GM19193 (cell line): ENCODE measurements around the gene GCC2.

ENCODE experiments used
- POLR2A ChIP-seq: IDR thresholded peaks from 4 replicates; pipeline ENCODE4 v1.6.1; 2011; ENCODE audit not compliant: insufficient read depth, insufficient read length; ENCODE audit errors: extremely low read depth

The GCC2 gene

DNA sequence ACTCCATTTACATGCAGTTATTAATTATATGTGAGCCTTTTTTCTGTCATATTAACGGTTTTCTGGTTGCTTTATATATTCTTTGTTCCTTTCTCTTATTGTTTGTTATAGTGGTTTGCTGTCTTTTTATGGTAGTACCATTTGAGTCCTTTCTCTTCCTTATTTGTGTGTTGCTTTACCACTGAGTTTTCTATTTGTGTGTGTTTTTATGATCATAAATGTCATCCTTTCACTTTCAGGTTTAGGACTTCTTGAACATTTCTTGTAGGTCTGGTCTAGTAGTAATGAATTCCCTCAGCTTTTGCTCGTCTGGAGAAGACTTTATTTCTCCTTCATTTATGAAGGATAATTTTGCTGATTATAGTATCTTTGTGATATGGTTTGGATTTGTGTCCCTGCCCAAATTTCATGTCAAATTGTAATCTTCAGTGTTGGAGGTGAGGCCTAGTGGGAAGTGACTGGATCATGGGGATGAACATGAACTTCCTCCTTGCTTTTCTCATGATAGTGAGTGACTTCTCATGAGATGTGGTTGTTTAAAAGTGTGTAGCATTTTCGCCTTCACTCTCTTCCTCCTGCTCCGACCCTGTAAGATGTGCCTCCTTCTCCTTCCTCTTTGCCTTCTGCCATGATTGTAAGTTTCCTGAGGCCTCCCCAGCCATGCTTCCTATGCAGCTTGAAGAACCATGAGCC, 11.5 kb downstream of the GCC2 start:
- TF ChIP-seq POLR2A: no peak

GRCh38 chr2:108477099-108477498, 28.1 kb downstream of the GCC2 start:
- TF ChIP-seq POLR2A: no peak

DNA sequence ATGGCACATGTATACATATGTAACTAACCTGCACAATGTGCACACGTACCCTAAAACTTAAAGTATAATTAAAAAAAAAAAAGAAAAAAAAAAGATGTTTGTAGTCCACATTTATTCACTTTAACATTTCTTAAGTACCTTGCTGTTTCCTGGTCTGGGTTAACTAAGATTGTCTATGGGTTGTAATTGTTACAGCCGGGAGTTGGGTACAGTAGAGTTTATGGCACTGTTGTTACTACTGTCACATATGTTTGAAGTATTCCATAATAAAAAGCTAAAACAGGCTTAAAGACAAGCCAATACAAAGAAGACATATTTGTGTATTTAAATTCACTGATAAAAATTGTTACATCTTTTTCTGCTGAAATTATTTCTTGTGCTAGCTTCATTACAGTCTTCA, 36.2 kb downstream of the GCC2 start:
- TF ChIP-seq POLR2A: no peak

DNA sequence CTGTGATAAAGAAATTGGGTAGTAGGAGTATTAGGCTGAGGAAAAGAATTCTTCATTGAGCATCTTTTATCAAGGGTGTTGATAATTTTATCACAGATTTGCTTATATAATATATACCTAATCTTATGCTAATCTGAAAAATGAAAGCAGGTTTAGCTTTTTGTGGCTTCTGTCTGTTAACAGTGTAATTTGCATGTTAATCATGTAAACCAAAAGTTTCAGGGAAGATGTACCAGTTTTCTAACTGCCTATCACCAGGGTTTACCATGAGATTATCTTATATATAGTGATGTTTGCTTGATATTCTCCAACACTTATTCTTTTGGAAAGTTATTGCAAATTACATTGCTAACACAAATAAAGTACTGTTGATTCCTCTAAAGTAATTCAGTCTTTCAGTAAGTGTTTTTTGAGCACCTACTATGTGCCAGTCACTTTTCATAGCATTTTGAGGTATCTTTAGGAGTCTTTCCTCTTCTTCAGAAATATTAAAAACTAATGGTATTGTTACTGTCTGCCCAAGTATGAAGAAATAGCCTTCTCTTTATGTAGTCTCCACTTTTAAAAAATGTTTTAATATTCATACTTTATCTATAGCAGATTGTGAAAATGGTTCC, 41.6 kb downstream of the GCC2 start:
- TF ChIP-seq POLR2A: no peak

DNA sequence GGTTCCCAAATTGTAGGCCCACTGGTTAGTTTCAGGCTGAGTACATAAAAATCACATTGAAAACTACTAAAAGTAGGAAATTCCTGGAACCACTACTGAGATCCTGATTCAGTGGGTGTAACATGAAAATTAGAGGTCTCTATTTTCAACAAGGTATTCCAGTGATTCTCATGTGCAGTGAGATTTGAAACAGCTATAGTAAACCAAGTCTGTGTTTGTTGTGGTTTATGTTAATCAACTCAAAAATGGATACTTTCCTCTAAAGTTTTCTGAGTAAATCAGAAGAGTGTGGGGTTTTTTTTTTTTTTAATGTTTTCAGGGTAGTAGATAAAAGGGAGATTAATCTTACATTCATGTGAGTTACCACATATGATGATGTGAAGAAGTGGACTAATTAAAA, 42.8 kb downstream of the GCC2 start:
- TF ChIP-seq POLR2A: no peak

GRCh38 chr2:108492364-108492763, 43.4 kb downstream of the GCC2 start:
- TF ChIP-seq POLR2A: no peak

GRCh38 chr2:108531674-108532055, 82.7 kb downstream of the GCC2 start:
- TF ChIP-seq POLR2A: no peak

- peak; percentile 91 for TF ChIP-seq POLR2A
Observed at GRCh38 chr2:108533832-108534583, 85.0 kb downstream of the GCC2 start, which contains the start of gene LIMS1. Gene LIMS1 (plus strand): TSS chr2:108534470. CDS start chr2:108534563, 93 bp downstream.

- no peak for TF ChIP-seq POLR2A
Observed at GRCh38 chr2:108534584-108535356, 85.8 kb downstream of the GCC2 start.

- no peak for TF ChIP-seq POLR2A
Observed at GRCh38 chr2:108535357-108535631, 86.3 kb downstream of the GCC2 start.

DNA sequence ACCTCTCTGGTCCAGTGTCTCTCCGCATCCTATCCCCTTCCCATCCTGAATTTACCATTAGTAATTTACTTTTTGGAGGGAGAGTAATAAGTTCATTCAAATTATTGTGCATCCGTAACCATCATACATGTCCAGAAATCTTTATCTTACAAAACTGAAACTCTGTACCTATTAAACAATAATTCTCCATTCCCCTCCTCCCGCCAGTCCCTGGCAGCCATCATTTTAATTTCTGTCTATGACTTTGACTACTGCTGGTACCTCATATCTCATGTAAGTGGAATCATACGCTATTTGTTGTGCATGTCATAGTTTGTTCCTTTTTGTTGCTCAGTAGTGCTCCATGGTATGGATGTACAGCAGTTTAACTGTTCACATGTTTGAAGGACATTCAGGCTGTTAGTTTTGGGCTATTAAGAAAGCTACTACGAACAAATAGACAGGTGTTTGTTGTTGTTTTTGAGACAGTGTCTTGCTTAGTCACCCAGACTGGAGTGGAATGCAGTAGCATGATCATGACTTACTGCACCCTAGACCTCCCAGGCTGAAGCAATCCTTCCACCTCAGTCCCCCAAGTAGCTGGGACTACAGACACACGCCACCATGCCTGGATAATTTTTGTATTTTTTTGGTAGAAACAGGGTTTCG, 87.3 kb downstream of the GCC2 start:
- no peak for TF ChIP-seq POLR2A

DNA sequence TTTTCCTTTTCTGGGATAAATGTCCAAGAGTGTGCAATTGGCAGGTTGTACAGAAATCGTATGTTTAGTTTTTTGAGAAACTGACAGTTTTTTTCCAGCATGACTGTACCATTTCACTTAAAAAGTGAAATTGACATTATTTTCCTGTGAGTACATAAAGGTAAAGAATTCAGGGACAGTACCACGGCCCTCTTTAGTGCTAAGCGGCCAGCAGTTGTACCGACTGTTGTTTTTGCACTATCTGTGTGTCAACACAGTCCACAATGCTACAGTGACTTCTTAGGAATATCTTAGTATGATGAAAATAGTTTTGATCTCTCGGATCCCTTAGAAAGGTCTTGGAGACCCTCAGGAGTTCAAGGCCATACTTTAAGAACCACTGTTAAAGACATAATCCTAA, 87.9 kb downstream of the GCC2 start:
- no peak for TF ChIP-seq POLR2A

- TF ChIP-seq POLR2A: no peak
Observed at GRCh38 chr2:108538000-108538625, 89.1 kb downstream of the GCC2 start.

DNA sequence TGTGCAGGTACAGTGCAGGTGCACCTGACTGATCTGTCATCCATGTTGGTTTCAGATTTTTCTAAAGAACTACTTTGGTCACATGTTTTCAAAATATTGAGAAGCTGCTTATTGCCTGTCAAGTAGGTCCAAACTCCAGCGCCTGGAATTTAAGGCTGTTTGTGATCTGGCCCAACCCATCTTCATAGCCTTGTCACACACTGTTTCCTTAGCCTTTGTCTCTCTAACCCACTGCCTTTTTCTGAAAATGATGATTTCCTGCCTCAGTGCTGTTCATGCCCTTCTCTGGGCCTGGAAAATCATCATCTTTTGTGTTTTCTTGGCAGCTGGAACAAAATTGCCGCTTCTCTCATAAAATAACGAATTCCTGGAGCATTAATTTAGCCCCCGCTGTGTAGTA, 92.4 kb downstream of the GCC2 start:
- no peak for TF ChIP-seq POLR2A
